GM12891 (cell line): ENCODE measurements around the gene CNTN5.
"Not testable (repeated sequence)": the region's sequence is repeated elsewhere in the genome, so short reads cannot be mapped to it uniquely, and the experiment has no call there.

Source experiments
- DNase-seq: peaks from one replicate; pipeline ENCODE4 v3.0.0; 2011; ENCODE audit warnings: low spot score; ENCODE audit not compliant: insufficient read length
- FAIRE-seq: peaks from 2 replicates; lab custom pipeline; 2011; peaks lifted over from hg19 to GRCh38; lab: Jason Lieb, UNC
- PAX5 ChIP-seq: IDR thresholded peaks from 2 replicates; pipeline ENCODE4 v1.6.1; 2011; ENCODE audit warnings: low read length, moderate library complexity, mild to moderate bottlenecking; ENCODE audit not compliant: insufficient read depth, severe bottlenecking
- POLR2A ChIP-seq: IDR thresholded peaks from 2 replicates; pipeline ENCODE4 v1.6.1; 2011; ENCODE audit warnings: low read depth, low read length, control low read depth
- POLR2AphosphoS5 ChIP-seq: IDR thresholded peaks from 2 replicates; pipeline ENCODE4 v1.6.1; 2011; ENCODE audit warnings: low read depth, low read length, control low read depth
- POU2F2 ChIP-seq: IDR thresholded peaks from 2 replicates; pipeline ENCODE4 v1.6.1; 2011; ENCODE audit warnings: low read depth, mild to moderate bottlenecking, control low read depth, low read length, moderate library complexity
- SPI1 ChIP-seq: IDR thresholded peaks from 2 replicates; pipeline ENCODE4 v1.6.1; 2011; ENCODE audit warnings: low read depth, low read length, control low read depth
- TAF1 ChIP-seq: IDR thresholded peaks from 2 replicates; pipeline ENCODE4 v1.6.1; 2011; ENCODE audit warnings: low read depth, low read length, control low read depth

CNTN5 gene

GRCh38 chr11:100240025-100240539 lies 1219.3 kb downstream of the CNTN5 start:
- no peak for FAIRE-seq
- DNase-seq = no peak
- no peak for TF ChIP-seq POLR2AphosphoS5
- no peak for TF ChIP-seq POLR2A
- no peak for TF ChIP-seq PAX5
- no peak for TF ChIP-seq SPI1
- no peak for TF ChIP-seq POU2F2
- no peak for TF ChIP-seq TAF1

- no peak for FAIRE-seq
Observed at GRCh38 chr11:100247704-100248103, 1227.0 kb downstream of the CNTN5 start.

GRCh38 chr11:100257238-100257803 lies 1236.6 kb downstream of the CNTN5 start:
- FAIRE-seq, DNase-seq: not testable (repeated sequence)

More at GRCh38 chr11:100247704-100248103, 1227.0 kb downstream of the CNTN5 start:
- TF ChIP-seq TAF1 (no peak), POLR2A (no peak), POU2F2 (no peak), PAX5 (no peak), SPI1 (no peak), POLR2AphosphoS5 (no peak)
- DNase-seq = no peak

DNA sequence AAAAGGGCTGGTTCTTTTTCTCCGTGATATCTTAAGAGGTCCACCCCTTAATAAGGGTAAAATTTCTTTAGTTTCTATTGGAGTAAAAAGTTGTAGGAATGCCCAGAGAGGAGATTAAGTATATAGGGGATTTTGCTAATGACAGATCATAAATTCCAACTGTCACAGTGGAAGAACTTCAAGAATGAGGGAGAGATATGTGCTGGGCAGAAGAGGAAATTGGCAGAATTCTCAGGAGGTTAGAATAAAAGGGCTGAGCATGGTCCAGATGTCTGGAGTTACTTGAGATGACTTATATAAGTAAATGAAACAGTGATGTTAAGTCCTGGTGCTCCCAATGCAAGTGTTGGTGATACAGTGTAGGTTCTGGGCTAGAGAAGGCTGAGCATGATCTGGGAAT lies 1248.8 kb downstream of the CNTN5 start:
- TF ChIP-seq POLR2AphosphoS5 = no peak
- no peak for TF ChIP-seq POLR2A
- TF ChIP-seq PAX5 = no peak
- TF ChIP-seq SPI1 = no peak
- no peak for TF ChIP-seq TAF1
- TF ChIP-seq POU2F2 = no peak
- DNase-seq (no peak), FAIRE-seq (no peak)

DNA sequence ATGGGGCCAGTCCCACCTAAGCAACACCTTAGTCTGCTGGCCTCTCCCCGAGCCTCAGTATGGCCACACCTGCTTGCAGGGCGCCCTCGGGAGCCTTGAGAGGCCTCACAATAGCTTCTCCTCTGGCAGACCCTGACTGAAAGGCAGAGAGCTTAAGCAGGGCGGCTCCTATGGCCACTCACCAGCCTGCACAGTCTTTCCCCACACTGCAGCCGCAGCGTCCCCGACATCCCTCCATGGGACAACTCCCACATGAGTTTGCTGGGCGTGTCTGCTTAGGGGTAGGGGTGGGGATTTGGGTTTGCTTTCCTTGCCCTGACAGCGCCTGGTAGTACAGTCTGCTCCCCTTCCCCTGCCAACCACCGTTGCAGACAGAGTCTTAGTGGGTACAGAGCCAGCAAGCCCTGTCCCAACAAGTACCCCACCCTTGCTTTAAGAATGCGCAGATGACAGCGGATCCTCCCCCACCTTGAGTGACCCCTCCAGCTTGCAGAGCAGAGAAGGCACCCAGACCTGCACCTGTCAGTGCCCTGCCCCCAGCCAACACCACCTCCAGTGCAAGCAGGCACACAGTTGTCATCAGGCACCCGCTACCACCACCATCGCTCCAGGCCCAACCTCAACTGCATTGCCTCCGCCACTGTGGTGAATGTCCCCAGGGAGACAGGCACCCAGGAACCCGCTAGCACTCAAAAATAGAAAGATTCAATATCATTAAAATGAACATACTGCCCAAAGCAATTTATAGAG lies 1252.5 kb downstream of the CNTN5 start:
- TF ChIP-seq POU2F2 = no peak
- TF ChIP-seq POLR2AphosphoS5 = no peak
- no peak for TF ChIP-seq PAX5
- no peak for TF ChIP-seq TAF1
- no peak for TF ChIP-seq POLR2A
- no peak for TF ChIP-seq SPI1
- DNase-seq = no peak
- FAIRE-seq = no peak

DNA sequence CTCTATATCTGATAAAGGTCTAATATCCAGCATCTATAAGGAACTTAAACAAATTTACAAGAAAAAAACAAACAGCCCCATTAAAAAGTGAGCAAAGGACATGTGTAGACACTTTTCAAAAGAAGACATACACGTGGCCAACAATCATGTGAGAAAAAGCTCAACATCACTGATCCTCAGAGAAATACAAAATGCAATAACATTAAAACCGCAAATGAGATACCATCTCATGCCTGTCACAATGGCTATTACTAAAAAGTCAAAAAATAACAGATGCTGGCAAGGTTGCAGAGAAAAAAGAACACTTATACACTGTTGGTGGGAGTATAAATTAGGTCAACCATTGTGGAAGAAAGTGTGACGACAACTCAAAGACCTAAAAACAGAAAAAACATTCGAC lies 1253.7 kb downstream of the CNTN5 start:
- not testable (repeated sequence) for FAIRE-seq, DNase-seq

- DNase-seq (no peak), FAIRE-seq (no peak)
- no peak for TF ChIP-seq POLR2AphosphoS5
- no peak for TF ChIP-seq PAX5
- no peak for TF ChIP-seq SPI1
- no peak for TF ChIP-seq TAF1
- TF ChIP-seq POLR2A = no peak
- no peak for TF ChIP-seq POU2F2
Observed at GRCh38 chr11:100294748-100295147, 1274.0 kb downstream of the CNTN5 start.

DNA sequence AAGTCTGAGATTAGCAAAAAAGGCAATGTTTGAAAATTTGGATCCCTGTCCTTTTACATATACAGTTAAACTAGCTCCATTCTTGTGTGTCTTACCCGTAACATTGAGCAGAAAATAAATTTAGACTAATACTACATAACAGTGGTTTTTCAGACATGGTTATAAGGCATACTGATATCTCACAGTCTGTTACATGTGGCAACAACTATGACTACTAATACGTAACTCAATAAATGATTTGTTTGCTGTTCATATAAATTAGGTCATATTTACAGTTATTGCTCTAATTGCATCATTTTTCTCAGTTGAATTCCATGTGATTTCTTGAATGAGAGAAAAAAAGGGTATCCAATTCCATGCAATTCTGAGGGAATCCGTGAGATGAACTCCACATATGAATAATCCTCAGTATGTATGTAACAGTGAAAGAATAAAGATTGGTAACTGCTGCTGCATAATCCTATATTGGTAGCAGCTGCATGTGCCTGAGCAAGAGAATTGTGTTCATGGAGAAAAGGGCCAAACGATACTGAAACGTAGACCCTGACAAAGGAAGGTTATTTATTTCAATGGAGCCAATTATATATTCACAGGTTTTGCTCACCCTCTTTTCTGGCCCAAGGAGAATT lies 1275.4 kb downstream of the CNTN5 start:
- no peak for TF ChIP-seq TAF1

GRCh38 chr11:100297516-100297915 lies 1276.8 kb downstream of the CNTN5 start:
- FAIRE-seq (no peak), DNase-seq (no peak)
- TF ChIP-seq POU2F2 = no peak
- no peak for TF ChIP-seq PAX5
- no peak for TF ChIP-seq POLR2AphosphoS5
- TF ChIP-seq SPI1 = no peak
- no peak for TF ChIP-seq POLR2A
- no peak for TF ChIP-seq TAF1

More for the DNA sequence above, 1275.4 kb downstream of the CNTN5 start:
- no peak for DNase-seq
- FAIRE-seq = no peak

- DNase-seq = no peak
- TF ChIP-seq SPI1 = no peak
- no peak for TF ChIP-seq PAX5
- TF ChIP-seq POU2F2 = no peak
- TF ChIP-seq POLR2A = no peak
- no peak for TF ChIP-seq POLR2AphosphoS5
- no peak for TF ChIP-seq TAF1
- FAIRE-seq = no peak
Observed at GRCh38 chr11:100302824-100303223, 1282.1 kb downstream of the CNTN5 start.
